HG02884 (cell line): Measurements from ENCODE around the gene RAD9A.

ENCODE experiments used
- ATAC-seq: cut with Tn5 transposase; IDR thresholded peaks from one replicate; pipeline ENCODE4 v1.9.1; 2021; ENCODE audit warnings: mild to moderate bottlenecking, moderate library complexity; ENCODE audit not compliant: unreplicated experiment

Gene RAD9A

GRCh38 chr11:67391304-67392182, at the start of gene RAD9A:
Gene RAD9A (plus strand): TSS chr11:67391986. CDS start chr11:67392045, 59 bp downstream.
- ATAC-seq: peak; percentile 56

- no peak for ATAC-seq
Observed at GRCh38 chr11:67344264-67344663, 47.5 kb upstream of the RAD9A start.

GRCh38 chr11:67345247-67345919, 46.4 kb upstream of the RAD9A start:
- no peak for ATAC-seq

GRCh38 chr11:67345920-67346819, 45.6 kb upstream of the RAD9A start:
- ATAC-seq: no peak

GRCh38 chr11:67347964-67348749, 43.6 kb upstream of the RAD9A start:
- ATAC-seq: no peak

GRCh38 chr11:67349036-67349435, 42.8 kb upstream of the RAD9A start:
- ATAC-seq: no peak

GRCh38 chr11:67349457-67349856, 42.3 kb upstream of the RAD9A start:
- ATAC-seq: no peak

- no peak for ATAC-seq
Observed at GRCh38 chr11:67349928-67350465, 41.8 kb upstream of the RAD9A start.

- no peak for ATAC-seq
Observed at GRCh38 chr11:67351275-67352005, 40.3 kb upstream of the RAD9A start.

GRCh38 chr11:67352546-67353316, 39.1 kb upstream of the RAD9A start:
- no peak for ATAC-seq

GRCh38 chr11:67353317-67354074, 38.3 kb upstream of the RAD9A start, which contains the start of gene POLD4:
Gene POLD4 (minus strand): TSS chr11:67353546. CDS start chr11:67353399, 147 bp downstream.
- peak; percentile 81 for ATAC-seq

- ATAC-seq: peak; percentile 3
Observed at GRCh38 chr11:67354075-67355022, 37.4 kb upstream of the RAD9A start.

GRCh38 chr11:67355023-67355793, 36.6 kb upstream of the RAD9A start:
- ATAC-seq: no peak

GRCh38 chr11:67355794-67356386, 35.9 kb upstream of the RAD9A start:
- ATAC-seq: no peak

- ATAC-seq: no peak
Observed at GRCh38 chr11:67356387-67356863, 35.4 kb upstream of the RAD9A start.
